Measurements from ENCODE around the gene ZNF710. TPM values are rescaled to one million over a fixed set of nuclear protein-coding genes. Genes with fewer than 3 reads are reported as not detected.

ZNF710 gene
- total RNA-seq, 1 experiment from 2014 or later, result 40.7 TPM

DNA sequence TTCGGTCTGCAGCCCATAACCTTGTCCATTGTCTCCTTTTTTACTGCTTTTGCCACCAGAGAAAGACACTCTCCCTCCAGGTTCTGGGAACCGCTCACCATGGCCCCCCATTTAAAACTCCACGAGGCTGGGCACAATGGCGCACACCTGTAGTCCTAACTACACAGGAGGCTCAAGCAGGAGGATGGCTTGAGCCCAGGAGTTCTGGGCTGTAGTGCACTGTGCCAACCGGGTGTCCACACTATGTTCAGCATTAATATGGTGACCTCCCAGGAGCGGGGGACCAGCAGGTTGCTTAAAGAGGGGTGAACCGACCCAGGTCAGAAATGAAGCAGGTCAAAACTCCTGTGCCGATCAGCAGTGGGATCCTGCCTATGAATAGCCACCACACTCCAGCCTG, 129.2 kb downstream of the ZNF710 start:
- H3K23ac ChIP-seq (ENCODE audit: insufficient read length, low read depth, low read length), result no peak overlapping the region
- H3K14ac ChIP-seq (ENCODE audit: insufficient read depth, low read length), result no peak overlapping the region
- no peak overlapping the region for H4K5ac ChIP-seq (ENCODE audit: insufficient read length, low read depth, low read length)
- no peak overlapping the region for H2BK5ac ChIP-seq (ENCODE audit: insufficient read length, low read length)
- H3K79me1 ChIP-seq (ENCODE audit: insufficient read depth, low read depth, low read length, poor library complexity, severe bottlenecking), result no peaks in the 10 kb centered on the region
- H2BK120ac ChIP-seq (ENCODE audit: low read depth, low read length, poor library complexity, severe bottlenecking), result no peak overlapping the region
- no peak overlapping the region for H2AFZ ChIP-seq (ENCODE audit: low read length)
- Mint-ChIP-seq H3K36me3 (ENCODE audit: insufficient read depth in 1 of 3, low read depth in 3 of 3) (no peaks in the 10 kb centered on the region; a peak in 1 of 7 replicates), H3K9me3 (peaks cover 0 to 2% of the 10 kb centered on the region in 2 experiments; a peak in 2 of 5 replicates), H3K27ac (no peak overlapping the region), H3K27me3 (ENCODE audit: low read depth) (peaks cover 10% of the 10 kb centered on the region), H3K4me3 (no peak overlapping the region), H3K4me1 (peaks cover 11 to 14% of the 10 kb centered on the region in 2 experiments)
- no peak overlapping the region for H3K9ac ChIP-seq (ENCODE audit: extremely low read depth, insufficient read length, low read length)
- H3K4me1 ChIP-seq (ENCODE audit: insufficient read depth, low read length), result peaks cover 6% of the 10 kb centered on the region; the same call in 1 of the 2 replicates
- H2BK12ac ChIP-seq (ENCODE audit: insufficient read length, low read depth, low read length), result no peak overlapping the region
- no peaks in the 10 kb centered on the region for H3K23me2 ChIP-seq (ENCODE audit: insufficient read length, low read depth, low read length, poor library complexity, severe bottlenecking)
- H2AK5ac ChIP-seq (ENCODE audit: insufficient read length, low read length), result no peak overlapping the region
- DNase-seq, result no peak
- H3K9me3 ChIP-seq (ENCODE audit: control insufficient read depth, low read depth, low read length), result no peaks in the 10 kb centered on the region
- no peak overlapping the region for H3K4me2 ChIP-seq (ENCODE audit: insufficient read depth, insufficient read length, low read length)
- no peaks in the 10 kb centered on the region for H3K79me2 ChIP-seq (ENCODE audit: insufficient read depth, low read length)
- no peak overlapping the region for H3K27ac ChIP-seq (ENCODE audit: insufficient read length, low read depth, low read length)
- H4K91ac ChIP-seq (ENCODE audit: insufficient read length, low read depth, low read length), result no peak overlapping the region
- H3K4ac ChIP-seq (ENCODE audit: low read depth, low read length), result no peak overlapping the region
- no peak overlapping the region for H2BK20ac ChIP-seq (ENCODE audit: low read depth, low read length, poor library complexity, severe bottlenecking)
- H3K18ac ChIP-seq (ENCODE audit: insufficient read length, low read depth, low read length), result no peak overlapping the region
- TF ChIP-seq CTCF (conservative IDR thresholded peaks at IDR 0.05), result no peak
- WGBS (ENCODE audit: extremely low coverage, insufficient read length, low lambda C conversion rate), result no CpG with 5 or more reads among the region's 8 CpGs
- no peak overlapping the region for H2BK15ac ChIP-seq (ENCODE audit: low read depth, low read length)
- H4K20me1 ChIP-seq (ENCODE audit: control insufficient read depth, insufficient read depth, insufficient read length), result no peaks in the 10 kb centered on the region
- no peaks in the 10 kb centered on the region for H3K27me3 ChIP-seq (ENCODE audit: insufficient read depth, low read length)
- H4K8ac ChIP-seq (replicated peaks; ENCODE audit: insufficient read length, low read depth, low read length), result no peak overlapping the region
- no peak overlapping the region for H3T11ph ChIP-seq (ENCODE audit: low read length)
- H3K56ac ChIP-seq (ENCODE audit: insufficient read length, low read depth, low read length), result no peak overlapping the region

Small RNA genes within 50 kb of the gene (microRNA-seq; reads per million reads assigned to microRNA genes)
- 0.46 reads per million for gene MIR3174 (ENCODE audit: borderline microRNAs expressed)

Other genes starting within 250 kb of the ZNF710 start
- 0.28 TPM in 1 of 2 replicates, not detected in the other for gene MESP2, start 225.0 kb upstream of the ZNF710 start, total RNA-seq (2021)
- 3.5 and 3.6 TPM in 2 replicates for gene ANPEP, start 186.5 kb upstream of the ZNF710 start, total RNA-seq (2021)
- gene AP3S2, start 107.3 kb upstream of the ZNF710 start, total RNA-seq (2021), result 33.9 and 38.5 TPM in 2 replicates
- gene ARPIN, start 88.4 kb upstream of the ZNF710 start, total RNA-seq (2021), result 5.5 and 6.4 TPM in 2 replicates
- 57.7 and 62.5 TPM in 2 replicates for gene IDH2, start 101.1 kb downstream of the ZNF710 start, total RNA-seq (2021)
- gene SEMA4B, start 200.0 kb downstream of the ZNF710 start, total RNA-seq (2021), result 32.5 and 33.2 TPM in 2 replicates
- 23.0 and 27.8 TPM in 2 replicates for gene CIB1, start 232.6 kb downstream of the ZNF710 start, total RNA-seq (2021)
- gene GDPGP1, start 232.9 kb downstream of the ZNF710 start, total RNA-seq (2021), result 6.7 and 9.7 TPM in 2 replicates
- not detected in 2 replicates for gene TTLL13, start 248.2 kb downstream of the ZNF710 start, total RNA-seq (2021)